ENCODE data around the gene TIMP2. TPM values are rescaled to one million over a fixed set of nuclear protein-coding genes. Genes with fewer than 3 reads are reported as not detected.

TIMP2 gene
- total RNA-seq, 4 donors from 2014 or later: 52.9 to 133 (median 82.2) TPM

GRCh38 chr17:78883533-78884131 lies 41.6 kb downstream of the TIMP2 start:
- Histone ChIP-seq H3K36me3 (no peaks in the 10 kb centered on the region), H3K4me1 (peaks cover 12 to 46% of the 10 kb centered on the region in 2 donors), H3K27ac (peak overlapping the region; percentile 67 to 93 (median 69)), H3K27me3 (no peaks in the 10 kb centered on the region), H3K9me3 (no peaks in the 10 kb centered on the region), H3K4me3 (replicated peaks in 1 of 3) (no peak overlapping the region)
- intact Hi-C loops (cut with DNase I): no loop called here
- TF ChIP-seq POLR2A (IDR thresholded peaks at IDR 0.05): peak in 1 of 2 donors; percentile 20
- TF ChIP-seq CTCF (IDR thresholded peaks at IDR 0.05): no peak
- peak; percentile 45 to 49 for DNase-seq
- WGBS, 2 donors: 47 to 55% methylated on average over 19 to 24 of the region's 24 CpGs

DNA sequence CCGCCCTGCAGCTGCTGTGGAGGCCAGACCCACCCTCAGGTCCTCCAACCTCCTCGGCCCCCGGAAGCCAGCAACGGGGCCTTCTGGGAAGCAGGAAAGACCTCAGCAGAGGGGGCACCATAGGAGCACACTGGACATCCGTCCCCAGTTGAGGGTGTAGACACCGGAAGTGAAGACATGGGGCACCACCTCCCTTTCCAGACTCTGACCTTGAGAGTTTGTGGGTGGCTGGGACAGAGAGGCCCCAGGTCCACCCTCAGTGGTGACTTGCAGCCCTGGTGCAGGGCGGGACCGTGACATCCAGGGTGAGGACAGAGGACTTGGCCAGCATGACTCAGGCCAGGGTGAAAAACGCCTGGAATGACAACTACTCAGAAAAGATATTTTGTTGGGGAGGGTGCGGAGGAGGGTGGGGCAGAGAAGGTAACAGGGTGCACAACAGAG lies 42.1 kb downstream of the TIMP2 start:
- no peaks in the 10 kb centered on the region for H3K36me3 ChIP-seq
- TF ChIP-seq POLR2A (IDR thresholded peaks at IDR 0.05): no peak
- TF ChIP-seq CTCF (IDR thresholded peaks at IDR 0.05): no peak
- no peaks in the 10 kb centered on the region for H3K9me3 ChIP-seq
- H3K4me1 ChIP-seq: peaks cover 12 to 46% of the 10 kb centered on the region in 2 donors
- no peaks in the 10 kb centered on the region for H3K27me3 ChIP-seq
- peak overlapping the region; percentile 67 to 93 (median 69) for H3K27ac ChIP-seq
- DNase-seq: peak; percentile 40 to 42
- 40 to 59% methylated on average over 7 to 10 of the region's 10 CpGs for WGBS, 2 donors
- intact Hi-C loops (cut with DNase I): no loop called here
- no peak overlapping the region for H3K4me3 ChIP-seq (replicated peaks in 1 of 3)

- Histone ChIP-seq H3K4me3 (replicated peaks in 1 of 3) (no peak overlapping the region), H3K27ac (peak overlapping the region; percentile 67 to 93 (median 69)), H3K36me3 (no peaks in the 10 kb centered on the region), H3K9me3 (no peaks in the 10 kb centered on the region), H3K27me3 (no peaks in the 10 kb centered on the region), H3K4me1 (peaks cover 12 to 46% of the 10 kb centered on the region in 2 donors)
- no peak for TF ChIP-seq POLR2A (IDR thresholded peaks at IDR 0.05)
- TF ChIP-seq CTCF (IDR thresholded peaks at IDR 0.05): no peak
- 64 to 78% methylated on average over 13 of the region's 14 CpGs for WGBS, 2 donors
- intact Hi-C loops (cut with DNase I): no loop called here
- no peak for DNase-seq
Observed at GRCh38 chr17:78882540-78883088, 42.6 kb downstream of the TIMP2 start.

DNA sequence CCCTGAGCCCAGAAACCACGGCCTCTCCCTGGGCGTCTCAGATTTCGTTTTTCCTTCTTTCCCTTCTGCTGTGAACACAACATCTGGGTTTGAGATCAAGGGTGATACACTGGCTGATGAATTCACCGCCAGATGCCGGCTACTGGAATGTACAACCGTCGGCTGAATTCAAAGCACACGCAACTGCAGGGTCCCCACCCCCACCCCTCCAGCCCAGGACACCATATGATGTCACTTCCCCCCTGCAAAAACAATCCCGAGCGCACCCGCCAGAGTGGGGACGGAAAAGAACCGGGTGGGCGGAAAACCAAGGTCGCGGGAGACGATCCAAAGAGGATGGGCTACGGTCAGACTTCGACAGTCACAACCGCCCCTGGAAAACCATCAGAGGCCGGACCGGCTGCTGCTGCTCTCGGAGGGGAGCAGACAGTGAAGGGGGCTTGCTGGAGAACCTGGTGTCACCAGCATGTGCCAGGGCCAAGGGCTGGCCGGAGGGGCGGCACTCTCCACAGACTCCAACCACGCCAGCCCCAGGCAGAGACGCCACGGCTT lies 45.5 kb downstream of the TIMP2 start:
- 58 to 67% methylated on average over 28 of the region's 28 CpGs for WGBS, 2 donors
- Histone ChIP-seq H3K36me3 (no peaks in the 10 kb centered on the region), H3K9me3 (no peaks in the 10 kb centered on the region), H3K4me1 (peaks cover 12 to 44% of the 10 kb centered on the region in 2 donors), H3K4me3 (replicated peaks in 1 of 3) (no peak overlapping the region), H3K27me3 (no peaks in the 10 kb centered on the region), H3K27ac (peak overlapping the region; percentile 50 to 76 (median 73))
- TF ChIP-seq CTCF (IDR thresholded peaks at IDR 0.05): no peak
- peak in 1 of 2 donors; percentile 26 for TF ChIP-seq POLR2A (IDR thresholded peaks at IDR 0.05)
- DNase-seq: peak; percentile 30 to 40
- intact Hi-C loops (cut with DNase I): no loop called here
